Gastrocnemius medialis (tissue), 4 donors: Measurements from ENCODE around the gene SDC1.
"Not testable (repeated sequence)": the region's sequence is repeated elsewhere in the genome, so short reads cannot be mapped to it uniquely, and the experiment has no call there.

Experiments used
- POLR2A ChIP-seq, 2 donors: fragments of 450-650 bp; IDR thresholded peaks; one replicate each; pipeline ENCODE4 v1.6.1; 2017; ENCODE audit warnings: antibody characterized with exemption in 2 of 2, mild to moderate bottlenecking in 2 of 2, moderate library complexity in 2 of 2
- TF ChIP-seq, protein P1 (sequence below), 5 experiments: fragments of 450-650 bp in 3 of 5; fragments of 200-600 bp in 2 of 5; sonication (generic) in 2 of 5; IDR thresholded peaks in 4 of 5; conservative IDR thresholded peaks in 1 of 5; 1 replicate in 4 of 5; 2 replicates in 1 of 5; pipeline ENCODE4 v1.5.1; 2016 to 2019; ENCODE audit warnings: antibody characterized with exemption in 5 of 5, mild to moderate bottlenecking in 3 of 5, moderate library complexity in 3 of 5

DNA sequence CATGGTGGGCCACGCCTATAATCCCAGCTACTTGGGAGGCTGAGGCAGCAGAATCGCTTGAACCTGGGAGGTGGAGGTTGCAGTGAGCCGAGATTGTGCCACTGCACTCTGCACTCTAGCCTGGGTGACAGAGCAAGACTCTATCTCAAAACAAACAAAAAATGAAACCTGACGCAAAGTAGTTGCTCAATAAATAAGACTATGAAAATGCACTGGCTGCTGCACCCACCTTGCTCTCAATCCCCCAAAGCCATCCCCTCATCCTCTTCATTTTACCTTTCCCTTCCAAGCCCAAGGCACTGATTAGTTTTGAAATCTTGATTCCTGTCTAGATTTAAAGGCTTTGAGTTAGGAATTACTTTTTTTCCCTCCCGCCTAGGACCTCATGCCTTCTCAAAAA, 18.7 kb upstream of the SDC1 start:
- TF ChIP-seq, protein P1, sequence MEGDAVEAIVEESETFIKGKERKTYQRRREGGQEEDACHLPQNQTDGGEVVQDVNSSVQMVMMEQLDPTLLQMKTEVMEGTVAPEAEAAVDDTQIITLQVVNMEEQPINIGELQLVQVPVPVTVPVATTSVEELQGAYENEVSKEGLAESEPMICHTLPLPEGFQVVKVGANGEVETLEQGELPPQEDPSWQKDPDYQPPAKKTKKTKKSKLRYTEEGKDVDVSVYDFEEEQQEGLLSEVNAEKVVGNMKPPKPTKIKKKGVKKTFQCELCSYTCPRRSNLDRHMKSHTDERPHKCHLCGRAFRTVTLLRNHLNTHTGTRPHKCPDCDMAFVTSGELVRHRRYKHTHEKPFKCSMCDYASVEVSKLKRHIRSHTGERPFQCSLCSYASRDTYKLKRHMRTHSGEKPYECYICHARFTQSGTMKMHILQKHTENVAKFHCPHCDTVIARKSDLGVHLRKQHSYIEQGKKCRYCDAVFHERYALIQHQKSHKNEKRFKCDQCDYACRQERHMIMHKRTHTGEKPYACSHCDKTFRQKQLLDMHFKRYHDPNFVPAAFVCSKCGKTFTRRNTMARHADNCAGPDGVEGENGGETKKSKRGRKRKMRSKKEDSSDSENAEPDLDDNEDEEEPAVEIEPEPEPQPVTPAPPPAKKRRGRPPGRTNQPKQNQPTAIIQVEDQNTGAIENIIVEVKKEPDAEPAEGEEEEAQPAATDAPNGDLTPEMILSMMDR (IDR thresholded peaks at IDR 0.05 in 4 of 5, conservative IDR thresholded peaks at IDR 0.05 in 1 of 5): not testable (repeated sequence)
- not testable (repeated sequence) for TF ChIP-seq POLR2A (IDR thresholded peaks at IDR 0.05)
